K562 (cell line): ENCODE results near the gene CLEC10A. TPM values are rescaled to one million over a fixed set of nuclear protein-coding genes. Genes with fewer than 3 reads are reported as not detected.
A peak's percentile ranks its signal among the peaks of the same experiment; 100 is the strongest.
"Not testable (repeated sequence)": the region's sequence is repeated elsewhere in the genome, so short reads cannot be mapped to it uniquely, and the experiment has no call there.

Experiments used
- ATAC-seq: fragments of 200-7000 bp; cut with Tn5 transposase; 3 replicates; pipeline ENCODE4 v1.9.1; 2020; ENCODE audit warnings: moderate library complexity
- BruUV-seq: library from RNA; stranded (reverse); fragments of 400-500 nt; replicated peaks from 2 replicates; lab custom pipeline; 2021; lab: Mats Ljungman, UMichigan
- CTCF ChIA-PET: fragments of 300-600 bp; formaldehyde crosslinking; extraction: SDS; loops from one replicate; lab custom pipeline; 2021; ENCODE audit warnings: low intra/inter-chr PET ratio; lab: Yijun Ruan, JAX
- POLR2A ChIA-PET: fragments of 300-600, 350-650 bp; sonication (Branson Sonifier 250); formaldehyde crosslinking; extraction: SDS; loops from one replicate; lab custom pipeline; 2021; ENCODE audit warnings: antibody characterized with exemption, inconsistent platforms; lab: Yijun Ruan, JAX
- DNase-seq, 4 experiments: peaks; one replicate each; pipeline versions ENCODE4 v3.0.0 to v3.0.0-alpha.2; 2011 to 2018; ENCODE audit warnings: low spot score in 3 of 4, mixed read lengths in 3 of 4; ENCODE audit errors: extremely low read depth in 1 of 4
- FAIRE-seq: peaks from 2 replicates; lab custom pipeline; 2011; peaks lifted over from hg19 to GRCh38; lab: Jason Lieb, UNC
- H2AFZ ChIP-seq: 2 replicates; pipeline ENCODE4 v1.6.0; 2011; ENCODE audit warnings: low read depth, low read length, control low read depth, inconsistent platforms
- H3K27ac ChIP-seq: fragments of 200-600 bp; 3 replicates; pipeline ENCODE4 v1.8.0; 2011; ENCODE audit warnings: low read depth, mild to moderate bottlenecking, control low read depth, inconsistent platforms, low read length, moderate library complexity, mixed read lengths; ENCODE audit errors: extremely low read depth
- H3K27me3 ChIP-seq, 2 experiments: fragments of 300-600 bp in 1 of 2; 2 replicates in 1 of 2; 3 replicates in 1 of 2; pipeline versions ENCODE4 v1.6.0 to v1.8.0; 2011; ENCODE audit warnings: inconsistent platforms in 2 of 2, low read length in 2 of 2, mild to moderate bottlenecking in 1 of 2, mixed read lengths in 1 of 2, moderate library complexity in 1 of 2; ENCODE audit not compliant: control insufficient read depth in 2 of 2, insufficient read depth in 2 of 2
- H3K36me3 ChIP-seq: fragments of 300-600 bp; 3 replicates; pipeline ENCODE4 v1.8.0; 2011; ENCODE audit warnings: mild to moderate bottlenecking, low read length, inconsistent platforms; ENCODE audit not compliant: control insufficient read depth, insufficient read depth
- H3K4me1 ChIP-seq, 2 experiments: fragments of 200-600 bp in 1 of 2; replicated peaks in 1 of 2; 2 replicates in 1 of 2; 3 replicates in 1 of 2; pipeline versions ENCODE4 v1.5.1 to v1.8.0; 2011; ENCODE audit warnings: inconsistent platforms in 2 of 2, low read length in 2 of 2, mild to moderate bottlenecking in 1 of 2, mixed read lengths in 1 of 2, moderate library complexity in 1 of 2; ENCODE audit not compliant: control insufficient read depth in 2 of 2, insufficient read depth in 2 of 2
- H3K4me2 ChIP-seq: 2 replicates; pipeline ENCODE4 v1.6.1; 2011; ENCODE audit warnings: low read length, control low read depth, inconsistent platforms, mixed read lengths; ENCODE audit not compliant: insufficient read depth
- H3K4me3 ChIP-seq: fragments of 200-600 bp; sonication (generic), shearing (Covaris generic); 2 replicates; pipeline ENCODE4 v1.5.1; 2016; ENCODE audit warnings: control low read depth, inconsistent platforms
- H3K79me2 ChIP-seq: fragments of 200-600 bp; 3 replicates; pipeline ENCODE4 v1.8.0; 2011; ENCODE audit warnings: low read length, inconsistent platforms; ENCODE audit not compliant: control insufficient read depth, insufficient read depth
- H3K9ac ChIP-seq, 2 experiments: 2 replicates each; pipeline versions ENCODE4 v1.6.0 to v1.6.1; 2011; ENCODE audit warnings: low read depth in 2 of 2, low read length in 2 of 2, control low read depth in 1 of 2, inconsistent platforms in 1 of 2, mild to moderate bottlenecking in 1 of 2, mixed read lengths in 1 of 2; ENCODE audit not compliant: insufficient read depth in 1 of 2
- H3K9me1 ChIP-seq: one replicate; pipeline ENCODE4 v1.6.0; 2011; ENCODE audit warnings: inconsistent platforms, mild to moderate bottlenecking, low read length, moderate library complexity; ENCODE audit not compliant: control insufficient read depth, insufficient read depth
- H3K9me3 ChIP-seq: replicated peaks from 2 replicates; pipeline ENCODE4 v1.5.1; 2011; ENCODE audit warnings: low read depth, low read length, inconsistent platforms; ENCODE audit not compliant: control insufficient read depth, insufficient read depth
- H4K20me1 ChIP-seq: replicated peaks from 2 replicates; pipeline ENCODE4 v1.6.1; 2011; ENCODE audit warnings: low read length, inconsistent platforms, mixed read lengths; ENCODE audit not compliant: control insufficient read depth, insufficient read depth
- BRD4 ChIP-seq: fragments of 200-600 bp; sonication (generic); IDR thresholded peaks from 2 replicates; pipeline ENCODE4 v1.6.1; 2017; ENCODE audit warnings: inconsistent platforms
- C11orf30 ChIP-seq: fragments of 450-650 bp; IDR thresholded peaks from 2 replicates; pipeline ENCODE4 v1.6.1; 2016; ENCODE audit warnings: low read depth, mild to moderate bottlenecking
- FOXA3 ChIP-seq, 2 experiments: fragments of 450-650 bp in 1 of 2; sonication (generic) in 1 of 2; formaldehyde crosslinking; IDR thresholded peaks in 1 of 2; conservative IDR thresholded peaks in 1 of 2; 2 replicates each; pipeline versions ENCODE4 v1.4.0 to v1.8.0; 2020 to 2022; ENCODE audit warnings: mild to moderate bottlenecking in 2 of 2, missing genetic modification reagents in 1 of 2
- U2AF1 ChIP-seq: fragments of 200-400 bp; formaldehyde crosslinking; optimal IDR thresholded peaks from 2 replicates; pipeline ENCODE3; 2017; ENCODE audit warnings: mild to moderate bottlenecking, low read depth, low read length, moderate library complexity
- ZNF316 ChIP-seq: fragments of 450-650 bp; IDR thresholded peaks from 2 replicates; pipeline ENCODE4 v1.6.1; 2016
- WGBS: fragments of 100-300 bp; shearing (Covaris generic); methylation state at CpG from one replicate; pipeline ENCODE4 v1.1.6; 2016; ENCODE audit warnings: low coverage, mixed read lengths; ENCODE audit not compliant: insufficient coverage; ENCODE audit errors: missing lambda C conversion rate; 5-methylcytosine and 5-hydroxymethylcytosine counted together
- in situ Hi-C: fragments of 300-500 bp; cut with MboI; formaldehyde crosslinking; loops from 4 replicates; pipeline ENCODE4 v1.15.0; 2018; ENCODE audit warnings: inconsistent platforms, mixed read lengths
- intact Hi-C: fragments of 100-400 bp; cut with micrococcal nuclease; formaldehyde crosslinking; loops from 2 replicates; pipeline ENCODE4 v1.14.2; 2022
- polyA plus RNA-seq, 8 experiments: library from polyadenylated mRNA; depleted of rRNA in 4 of 8; stranded (reverse) in 5 of 8; unstranded in 3 of 8; fragments of >200 nt; fragmentation: Nextera tagmentation in 2 of 8; fragmentation: Illumina TruSeq in 1 of 8; extraction: Ambion mirVana in 2 of 8; extraction: Trizol in 1 of 8; gene quantifications; 2 replicates each; pipeline versions ENCODE4 v1.2.1 to v1.2.3, GENCODE V29; 2011 to 2014; ENCODE audit warnings: inconsistent platforms in 1 of 8, missing spikeins in 1 of 8
- total RNA-seq, 7 experiments: library from RNA; depleted of rRNA in 6 of 7; stranded (reverse); fragments of >200 nt in 6 of 7; fragmentation: Illumina TruSeq in 2 of 7; extraction: Trizol in 2 of 7; gene quantifications; 2 replicates each; pipeline versions ENCODE4 v1.2.1 to v1.2.3, GENCODE V29; 2011 to 2021; ENCODE audit warnings: low replicate concordance in 1 of 7

CLEC10A gene
- total and polyA plus RNA-seq, 9 of the 15 experiments (the other 6 are each of a cell fraction or from before 2014, with no cell fraction given): 0.04 to 0.11 (median 0.05) TPM; not detected in 6

GRCh38 chr17:7088442-7088841 is 8.4 kb upstream of the CLEC10A start:
- H2AFZ ChIP-seq, H3K27ac ChIP-seq, H3K9me1 ChIP-seq, H3K36me3 ChIP-seq, BruUV-seq, in situ Hi-C loops, H3K9me3 ChIP-seq, H3K9ac ChIP-seq, H3K4me3 ChIP-seq, FAIRE-seq, H3K4me1 ChIP-seq, H3K79me2 ChIP-seq, H3K27me3 ChIP-seq, H3K4me2 ChIP-seq, ATAC-seq, POLR2A ChIA-PET, intact Hi-C loops, CTCF ChIA-PET, H4K20me1 ChIP-seq, DNase-seq: not testable (repeated sequence)
- peak in 1 of 2 experiments; percentile 90; a peak in 1 of 4 replicates for TF ChIP-seq FOXA3 (CRISPR knock-in tag; conservative IDR thresholded peaks at IDR 0.05 in 1 of 2, IDR thresholded peaks at IDR 0.05 in 1 of 2)
- 5% methylated on average over 4 of the region's 4 CpGs for WGBS

GRCh38 chr17:7084088-7084487 is 4.0 kb upstream of the CLEC10A start:
- DNase-seq: no peak
- WGBS: 8% methylated on average over 7 of the region's 7 CpGs
- FAIRE-seq: no peak
- no peak overlapping the region for H3K9ac ChIP-seq
- no peak overlapping the region for H3K4me2 ChIP-seq
- H3K4me1 ChIP-seq: no peaks in the 10 kb centered on the region; a peak in 1 of 5 replicates
- no peak overlapping the region for H2AFZ ChIP-seq
- TF ChIP-seq ZNF316: peak; percentile 48
- TF ChIP-seq C11orf30: peak; percentile 18; the same call in 1 of the 2 replicates
- no peak for TF ChIP-seq BRD4
- no peak for TF ChIP-seq U2AF1
- POLR2A ChIA-PET: no interaction called here
- H3K27ac ChIP-seq: no peak overlapping the region
- BruUV-seq: no TSS peak
- no peaks in the 10 kb centered on the region for H4K20me1 ChIP-seq
- no peak for ATAC-seq
- H3K9me3 ChIP-seq: no peaks in the 10 kb centered on the region
- intact Hi-C loops (no loop called here), in situ Hi-C loops (no loop called here)
- H3K9me1 ChIP-seq: no peaks in the 10 kb centered on the region
- no peak overlapping the region for H3K4me3 ChIP-seq
- CTCF ChIA-PET: no interaction called here
- no peaks in the 10 kb centered on the region for H3K79me2 ChIP-seq
- H3K27me3 ChIP-seq: peaks cover 5 to 25% of the 10 kb centered on the region in 2 experiments; a peak in 3 of 5 replicates
- no peaks in the 10 kb centered on the region for H3K36me3 ChIP-seq
